ENCODE results near the gene NPBWR2. TPM values are rescaled to one million over a fixed set of nuclear protein-coding genes. Genes with fewer than 3 reads are reported as not detected.

The NPBWR2 gene
- total RNA-seq, 1 donor from 2014 or later: not detected

DNA sequence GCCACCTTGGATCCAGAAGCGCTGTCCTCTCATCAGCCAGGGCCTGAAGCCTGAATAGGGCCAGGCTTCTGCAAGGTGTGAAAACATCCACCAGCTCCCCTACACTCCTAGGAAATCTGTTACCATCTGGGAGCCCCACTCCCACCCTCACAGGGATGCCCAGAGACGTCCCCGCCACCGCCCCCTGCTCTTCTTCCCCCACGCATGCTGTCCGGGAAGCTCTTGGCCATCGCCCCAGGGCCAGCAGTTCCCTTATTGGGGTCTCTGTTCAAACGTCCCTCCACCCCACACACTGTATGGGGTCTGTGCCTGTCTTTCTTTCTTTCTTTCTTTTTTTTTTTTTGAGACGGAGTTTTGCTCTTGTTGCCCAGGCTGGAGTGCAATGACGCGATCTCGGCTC, 31.8 kb downstream of the NPBWR2 start:
- H3K9me3 Mint-ChIP-seq: no peaks in the 10 kb centered on the region
- H3K4me3 Mint-ChIP-seq: no peak overlapping the region
- DNase-seq (ENCODE audit: low read depth, low spot score): no peak
- H3K27ac Mint-ChIP-seq (ENCODE audit: unreplicated experiment): no peak overlapping the region
- peaks cover 11% of the 10 kb centered on the region for H3K4me1 Mint-ChIP-seq
- H3K27me3 Mint-ChIP-seq (ENCODE audit: low read depth): peaks cover 5% of the 10 kb centered on the region
- TF ChIP-seq, protein P1, sequence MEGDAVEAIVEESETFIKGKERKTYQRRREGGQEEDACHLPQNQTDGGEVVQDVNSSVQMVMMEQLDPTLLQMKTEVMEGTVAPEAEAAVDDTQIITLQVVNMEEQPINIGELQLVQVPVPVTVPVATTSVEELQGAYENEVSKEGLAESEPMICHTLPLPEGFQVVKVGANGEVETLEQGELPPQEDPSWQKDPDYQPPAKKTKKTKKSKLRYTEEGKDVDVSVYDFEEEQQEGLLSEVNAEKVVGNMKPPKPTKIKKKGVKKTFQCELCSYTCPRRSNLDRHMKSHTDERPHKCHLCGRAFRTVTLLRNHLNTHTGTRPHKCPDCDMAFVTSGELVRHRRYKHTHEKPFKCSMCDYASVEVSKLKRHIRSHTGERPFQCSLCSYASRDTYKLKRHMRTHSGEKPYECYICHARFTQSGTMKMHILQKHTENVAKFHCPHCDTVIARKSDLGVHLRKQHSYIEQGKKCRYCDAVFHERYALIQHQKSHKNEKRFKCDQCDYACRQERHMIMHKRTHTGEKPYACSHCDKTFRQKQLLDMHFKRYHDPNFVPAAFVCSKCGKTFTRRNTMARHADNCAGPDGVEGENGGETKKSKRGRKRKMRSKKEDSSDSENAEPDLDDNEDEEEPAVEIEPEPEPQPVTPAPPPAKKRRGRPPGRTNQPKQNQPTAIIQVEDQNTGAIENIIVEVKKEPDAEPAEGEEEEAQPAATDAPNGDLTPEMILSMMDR (conservative IDR thresholded peaks at IDR 0.05): no peak
- no peaks in the 10 kb centered on the region for H3K36me3 Mint-ChIP-seq (ENCODE audit: low read depth)

DNA sequence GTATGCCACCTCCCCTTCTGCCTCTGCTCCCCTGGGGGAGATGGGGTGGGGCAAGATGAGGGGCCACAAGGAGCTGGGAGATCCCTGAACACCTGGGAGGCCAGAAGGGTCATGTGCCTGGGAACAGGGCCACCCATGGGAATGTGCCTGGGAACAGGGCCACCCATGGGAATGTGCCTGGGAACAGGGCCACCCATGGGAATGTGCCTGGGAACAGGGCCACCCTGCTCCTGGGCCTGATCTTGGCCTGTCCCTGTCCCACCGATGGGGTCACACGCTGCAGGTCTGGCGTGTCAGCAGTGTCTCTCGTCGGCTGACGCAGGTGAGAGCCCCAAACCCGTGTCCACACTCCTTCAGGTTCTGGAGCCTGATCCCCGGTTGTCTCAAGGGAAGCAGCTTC, 32.4 kb downstream of the NPBWR2 start:
- Mint-ChIP-seq H3K27me3 (ENCODE audit: low read depth) (no peaks in the 10 kb centered on the region), H3K36me3 (ENCODE audit: low read depth) (no peaks in the 10 kb centered on the region), H3K27ac (ENCODE audit: unreplicated experiment) (no peak overlapping the region), H3K9me3 (no peaks in the 10 kb centered on the region), H3K4me3 (no peak overlapping the region), H3K4me1 (peaks cover 6% of the 10 kb centered on the region)
- DNase-seq (ENCODE audit: low read depth, low spot score): no peak
- TF ChIP-seq, protein P1 (conservative IDR thresholded peaks at IDR 0.05): no peak

DNA sequence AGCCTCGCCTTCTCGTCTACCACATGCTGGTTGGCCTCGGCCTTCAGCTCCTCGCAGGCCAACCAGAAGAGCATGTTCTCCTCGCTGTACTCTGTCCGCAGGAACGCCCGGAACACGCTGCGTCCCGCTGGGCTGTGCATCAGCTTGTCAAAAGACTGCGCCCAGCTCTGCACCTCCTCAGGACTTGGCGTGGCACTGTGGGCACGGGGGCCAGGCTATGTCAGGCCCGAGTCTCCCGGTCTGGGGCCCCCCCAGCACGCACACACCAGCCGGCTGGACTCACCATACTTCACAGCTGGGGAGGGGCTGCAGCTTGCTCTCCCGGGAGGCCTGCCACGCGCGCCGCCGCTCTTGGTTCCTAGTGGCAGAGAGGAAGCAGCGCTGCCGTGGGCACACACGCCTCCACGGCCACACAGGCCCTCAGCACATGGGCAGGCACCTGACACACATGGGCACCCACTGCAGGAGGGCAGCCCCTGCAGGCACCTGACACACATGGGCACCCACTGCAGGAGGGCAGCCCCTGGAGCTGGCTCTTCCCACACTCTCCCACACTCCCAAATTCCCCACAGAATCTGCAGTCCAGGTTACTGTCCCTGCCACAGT, 33.1 kb downstream of the NPBWR2 start:
- peaks cover 6% of the 10 kb centered on the region for H3K4me1 Mint-ChIP-seq
- H3K27ac Mint-ChIP-seq (ENCODE audit: unreplicated experiment): no peak overlapping the region

GRCh38 chr20:64073476-64074183, 33.7 kb downstream of the NPBWR2 start:
- H3K36me3 Mint-ChIP-seq (ENCODE audit: low read depth): no peaks in the 10 kb centered on the region
- no peak overlapping the region for H3K27ac Mint-ChIP-seq (ENCODE audit: unreplicated experiment)
- H3K4me3 Mint-ChIP-seq: no peak overlapping the region
- H3K4me1 Mint-ChIP-seq: peaks cover under 1% of the 10 kb centered on the region
- no peaks in the 10 kb centered on the region for H3K27me3 Mint-ChIP-seq (ENCODE audit: low read depth)
- no peaks in the 10 kb centered on the region for H3K9me3 Mint-ChIP-seq
- TF ChIP-seq, protein P1 (conservative IDR thresholded peaks at IDR 0.05): no peak
- DNase-seq (ENCODE audit: low read depth, low spot score): no peak

More for the DNA sequence above, 33.1 kb downstream of the NPBWR2 start:
- no peak for DNase-seq (ENCODE audit: low read depth, low spot score)
- no peaks in the 10 kb centered on the region for H3K9me3 Mint-ChIP-seq
- H3K4me3 Mint-ChIP-seq: no peak overlapping the region
- TF ChIP-seq, protein P1 (conservative IDR thresholded peaks at IDR 0.05): no peak
- H3K36me3 Mint-ChIP-seq (ENCODE audit: low read depth): no peaks in the 10 kb centered on the region
- H3K27me3 Mint-ChIP-seq (ENCODE audit: low read depth): no peaks in the 10 kb centered on the region

DNA sequence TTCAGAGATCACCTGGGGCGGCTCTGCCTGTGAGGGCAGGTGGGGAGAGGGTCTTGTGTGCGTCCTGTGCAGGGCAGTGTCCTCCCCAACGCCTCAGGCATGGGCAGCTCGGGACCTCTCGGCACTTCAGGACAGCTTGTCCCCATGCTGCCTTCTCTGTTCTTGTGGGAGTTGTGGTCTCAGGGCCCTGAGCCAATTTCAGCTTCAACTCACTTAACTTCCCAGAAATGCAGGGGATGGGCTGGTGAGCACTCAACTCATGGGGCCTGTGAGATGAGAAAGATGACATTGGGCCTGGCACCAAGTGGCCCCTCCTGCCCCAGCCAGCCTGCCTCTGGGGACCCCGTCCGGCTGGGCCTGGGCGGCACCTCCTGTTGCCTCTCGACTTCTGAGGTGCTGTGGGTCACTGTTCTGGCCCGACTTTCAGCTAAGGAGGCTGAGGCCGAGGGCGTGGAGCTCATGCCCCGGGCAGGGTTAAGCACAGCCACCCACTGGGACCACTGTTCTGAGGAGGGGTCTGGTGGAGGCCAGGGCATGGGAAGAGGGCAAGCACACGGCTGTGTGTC, 34.8 kb downstream of the NPBWR2 start:
- TF ChIP-seq, protein P1 (conservative IDR thresholded peaks at IDR 0.05): no peak
- no peaks in the 10 kb centered on the region for H3K4me1 Mint-ChIP-seq
- DNase-seq (ENCODE audit: low read depth, low spot score): no peak
- no peak overlapping the region for H3K4me3 Mint-ChIP-seq
- no peaks in the 10 kb centered on the region for H3K9me3 Mint-ChIP-seq
- no peaks in the 10 kb centered on the region for H3K27me3 Mint-ChIP-seq (ENCODE audit: low read depth)
- H3K27ac Mint-ChIP-seq (ENCODE audit: unreplicated experiment): no peak overlapping the region
- H3K36me3 Mint-ChIP-seq (ENCODE audit: low read depth): no peaks in the 10 kb centered on the region

Data from neural crest cell (in vitro differentiated cells).